ENCODE results near the gene NDRG3.

- no peak for TF ChIP-seq EP300 (IDR thresholded peaks at IDR 0.05)
- TF ChIP-seq, protein P1, sequence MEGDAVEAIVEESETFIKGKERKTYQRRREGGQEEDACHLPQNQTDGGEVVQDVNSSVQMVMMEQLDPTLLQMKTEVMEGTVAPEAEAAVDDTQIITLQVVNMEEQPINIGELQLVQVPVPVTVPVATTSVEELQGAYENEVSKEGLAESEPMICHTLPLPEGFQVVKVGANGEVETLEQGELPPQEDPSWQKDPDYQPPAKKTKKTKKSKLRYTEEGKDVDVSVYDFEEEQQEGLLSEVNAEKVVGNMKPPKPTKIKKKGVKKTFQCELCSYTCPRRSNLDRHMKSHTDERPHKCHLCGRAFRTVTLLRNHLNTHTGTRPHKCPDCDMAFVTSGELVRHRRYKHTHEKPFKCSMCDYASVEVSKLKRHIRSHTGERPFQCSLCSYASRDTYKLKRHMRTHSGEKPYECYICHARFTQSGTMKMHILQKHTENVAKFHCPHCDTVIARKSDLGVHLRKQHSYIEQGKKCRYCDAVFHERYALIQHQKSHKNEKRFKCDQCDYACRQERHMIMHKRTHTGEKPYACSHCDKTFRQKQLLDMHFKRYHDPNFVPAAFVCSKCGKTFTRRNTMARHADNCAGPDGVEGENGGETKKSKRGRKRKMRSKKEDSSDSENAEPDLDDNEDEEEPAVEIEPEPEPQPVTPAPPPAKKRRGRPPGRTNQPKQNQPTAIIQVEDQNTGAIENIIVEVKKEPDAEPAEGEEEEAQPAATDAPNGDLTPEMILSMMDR (IDR thresholded peaks at IDR 0.05): no peak
These were observed 28.9 kb downstream of the NDRG3 start for GRCh38 chr20:36717021-36717420.

Measured in A549 (cell line).